UCSD-AML1 (cell line): ENCODE measurements around the gene TBCD.
"Not testable (repeated sequence)": the region's sequence is repeated elsewhere in the genome, so short reads cannot be mapped to it uniquely, and the experiment has no call there.

Source experiments
- DNase-seq: peaks from one replicate; lab custom pipeline; 2025; ENCODE audit not compliant: unreplicated experiment; lab: John Stamatoyannopoulos, UW

The TBCD gene

DNA sequence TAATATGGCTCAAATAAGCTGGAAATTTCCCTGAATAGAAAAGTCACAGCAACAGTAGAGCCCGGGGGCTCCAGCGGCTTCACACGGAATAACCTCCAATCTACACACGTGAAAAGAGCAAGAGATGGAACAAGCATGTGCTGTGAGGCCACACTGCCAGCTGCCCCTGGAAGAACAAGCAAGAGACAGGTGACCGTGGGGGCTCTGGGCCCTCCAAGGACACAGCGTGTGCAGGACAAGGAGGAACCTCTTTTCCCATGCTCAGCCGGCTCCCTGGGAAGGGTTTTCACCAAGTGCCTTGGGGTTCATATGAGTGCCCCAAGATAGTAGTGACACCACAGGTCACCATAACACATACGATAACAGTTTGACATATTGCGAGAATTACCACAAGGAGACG is 198.1 kb downstream of the TBCD start:
- DNase-seq: no peak

GRCh38 chr17:82950525-82951102 is 198.7 kb downstream of the TBCD start:
- DNase-seq: no peak

DNA sequence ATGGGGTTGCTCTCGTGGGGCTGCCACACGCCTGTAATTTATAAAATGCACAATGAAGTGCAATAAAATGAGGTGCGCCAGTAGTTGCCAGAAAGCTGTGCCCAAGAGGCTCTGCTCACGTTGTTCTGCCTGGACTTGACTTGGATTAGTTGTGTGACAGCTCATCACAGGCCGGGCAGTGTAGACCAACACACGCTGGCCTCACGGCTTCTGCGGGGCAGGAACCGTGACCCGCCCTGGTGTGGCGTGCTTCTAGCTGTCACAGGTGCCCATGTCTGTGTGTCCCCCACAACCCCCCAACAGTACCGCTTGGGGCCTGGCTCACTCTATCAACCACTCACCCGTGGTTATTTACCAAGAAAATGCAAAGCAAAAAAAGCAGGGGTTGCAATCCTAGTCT is 200.2 kb downstream of the TBCD start:
- no peak for DNase-seq

DNA sequence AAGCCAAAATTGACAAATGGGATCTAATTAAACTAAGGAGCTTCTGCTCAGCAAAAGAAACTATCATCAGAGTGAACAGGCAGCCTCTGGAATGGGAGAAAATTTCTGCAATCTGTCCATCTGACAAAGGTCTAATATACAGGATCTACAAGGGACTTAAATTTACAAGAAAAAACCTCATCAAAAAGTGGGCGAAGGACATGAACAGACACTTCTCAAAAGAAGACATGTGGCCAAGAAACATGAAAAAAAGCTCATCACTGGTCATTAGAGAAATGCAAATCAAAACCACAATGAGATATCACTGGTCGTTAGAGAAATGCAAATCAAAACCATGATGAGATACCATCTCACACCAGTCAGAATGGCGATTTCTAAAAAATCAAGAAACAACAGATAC is 203.2 kb downstream of the TBCD start:
- not testable (repeated sequence) for DNase-seq

GRCh38 chr17:82955627-82956026 is 203.8 kb downstream of the TBCD start:
- not testable (repeated sequence) for DNase-seq

- DNase-seq: no peak
These were observed 204.4 kb downstream of the TBCD start for GRCh38 chr17:82956146-82956725.

DNA sequence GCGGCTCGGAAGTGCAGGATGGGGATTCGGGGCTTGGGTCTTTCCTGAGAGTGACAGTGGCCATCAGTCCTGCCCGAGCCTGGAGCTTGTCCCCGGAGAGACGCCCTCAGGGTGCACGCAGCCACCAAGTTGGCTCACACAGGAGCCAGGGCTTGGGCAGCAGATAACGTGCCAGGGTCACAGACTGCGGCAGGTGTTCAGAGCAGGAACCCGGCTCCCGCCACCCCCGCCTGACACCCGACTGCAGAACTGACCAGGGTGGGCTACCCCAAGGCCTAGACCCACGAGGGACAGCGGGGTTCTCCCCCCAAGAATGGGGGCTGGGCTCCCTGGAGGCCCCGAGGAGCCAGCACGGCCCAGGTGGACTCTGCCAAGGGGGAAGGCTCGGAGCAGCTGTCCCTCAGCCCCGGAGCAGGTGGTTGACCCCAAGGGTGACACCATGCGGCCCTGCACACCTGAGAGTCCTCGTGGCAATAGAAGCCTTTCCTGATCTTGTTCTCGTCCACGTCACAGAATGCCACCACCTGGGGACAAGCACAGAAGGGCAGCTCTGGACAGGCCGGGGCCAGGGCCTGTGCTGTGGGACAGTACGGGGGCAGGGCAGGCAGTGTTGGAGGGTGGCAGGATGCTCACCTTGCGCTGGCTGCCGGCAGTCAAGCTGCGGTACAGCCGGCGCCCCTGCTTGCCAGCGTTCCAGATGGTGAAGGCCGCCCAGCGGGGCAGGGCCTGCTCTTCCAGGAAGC is 205.0 kb downstream of the TBCD start:
- no peak for DNase-seq

DNA sequence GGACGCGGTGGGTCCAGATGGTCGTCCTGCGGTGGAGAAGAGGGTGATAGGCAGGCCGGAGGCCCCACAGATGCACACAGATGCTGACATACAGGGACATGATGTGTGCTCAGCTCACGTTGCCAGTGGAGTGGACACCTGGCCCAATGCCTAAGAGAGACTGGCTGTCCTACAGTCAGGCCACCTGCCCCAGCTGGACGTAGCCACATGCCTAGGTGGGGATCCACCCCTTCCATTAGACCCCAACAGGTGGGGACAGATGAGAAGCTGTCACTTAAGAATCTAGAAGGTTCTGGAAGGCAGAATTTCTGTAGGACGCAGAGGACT is 205.6 kb downstream of the TBCD start:
- DNase-seq: no peak

- no peak for DNase-seq
These were observed 206.2 kb downstream of the TBCD start for GRCh38 chr17:82957961-82958561.

- DNase-seq: no peak
These were observed 207.5 kb downstream of the TBCD start for GRCh38 chr17:82959242-82959930.

- no peak for DNase-seq
These were observed 208.1 kb downstream of the TBCD start for GRCh38 chr17:82959990-82960418.

DNA sequence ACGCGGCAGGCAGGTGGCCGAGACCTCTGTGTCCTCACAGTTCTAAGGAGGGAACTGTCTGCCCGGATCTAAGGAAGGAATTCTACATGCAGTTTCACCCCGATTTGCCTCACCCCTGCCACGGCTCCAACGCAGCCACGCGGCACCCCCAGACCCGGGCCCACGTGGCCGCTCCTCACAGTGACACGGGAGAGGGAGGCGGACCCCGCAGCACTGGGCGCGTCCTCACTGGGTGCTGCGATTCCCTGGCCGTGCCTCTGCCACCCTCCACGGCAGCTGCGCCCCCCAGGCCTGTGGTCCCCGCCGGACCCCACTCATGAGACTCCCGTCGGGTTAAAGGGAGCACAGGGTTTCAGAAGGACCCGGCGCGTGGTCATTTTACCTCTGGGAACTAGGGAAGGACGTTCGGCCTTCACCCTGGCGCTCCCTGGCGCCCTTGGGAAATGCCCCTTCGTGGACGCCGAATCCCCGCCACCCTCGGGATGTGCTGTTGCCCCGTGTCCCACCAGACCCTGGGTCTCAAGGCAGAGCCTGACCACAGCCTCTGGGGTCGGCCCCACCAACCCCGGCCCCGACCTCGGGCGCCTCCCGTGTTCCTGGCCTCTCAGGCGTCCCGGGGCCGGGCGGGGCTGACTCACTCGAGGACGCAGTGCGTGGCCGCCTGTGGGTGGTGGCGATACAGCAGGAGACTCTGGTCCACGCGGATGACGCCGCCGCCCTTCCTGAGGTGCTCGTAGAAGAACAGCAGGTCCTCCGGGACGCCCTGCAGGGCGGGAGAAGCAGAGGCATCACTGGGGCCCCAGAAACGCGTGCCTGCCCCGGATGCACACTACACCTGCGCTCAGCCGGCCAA is 208.8 kb downstream of the TBCD start:
- no peak for DNase-seq

- no peak for DNase-seq
These were observed 209.7 kb downstream of the TBCD start for GRCh38 chr17:82961366-82962162.

GRCh38 chr17:82962163-82962720 is 210.4 kb downstream of the TBCD start:
- no peak for DNase-seq

DNA sequence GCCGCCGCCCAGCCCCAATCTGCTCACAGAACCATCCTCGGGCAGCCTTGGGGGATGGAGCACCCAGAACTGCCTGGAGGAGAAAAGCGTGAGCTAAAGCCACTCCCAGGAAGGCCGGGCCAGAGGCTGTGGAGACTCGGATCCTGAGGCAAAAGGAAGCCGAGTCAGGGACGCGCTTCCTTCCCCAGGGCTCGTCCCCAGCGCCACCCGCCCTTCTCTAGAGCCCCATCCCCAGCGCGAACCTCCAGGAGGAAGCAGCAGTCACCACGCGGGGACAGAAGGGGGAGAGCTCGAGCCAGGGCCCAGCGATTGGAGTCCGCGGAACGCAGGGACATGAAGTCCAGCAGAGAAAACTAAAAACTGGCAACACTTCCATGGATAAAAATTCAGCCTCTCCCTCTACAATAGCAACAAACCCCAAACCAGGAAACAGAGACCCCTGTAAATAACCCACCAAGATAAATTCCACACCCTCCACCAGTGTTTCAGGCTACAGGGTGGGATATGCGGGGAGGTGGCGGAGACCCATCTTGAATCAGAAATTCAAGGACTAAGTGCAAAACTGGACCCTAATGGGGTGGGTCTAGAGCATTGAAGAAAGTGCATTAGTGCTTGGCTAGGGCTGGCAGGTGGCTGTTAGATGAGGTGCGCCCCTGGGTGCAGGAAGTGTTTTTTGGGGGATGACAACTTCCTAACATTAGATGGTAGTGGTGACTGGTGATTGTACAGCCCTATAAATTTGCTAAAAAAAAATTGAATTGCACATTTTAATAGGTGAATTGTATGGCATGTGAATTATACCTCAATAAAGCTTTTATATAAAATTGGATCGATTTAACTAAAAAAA is 211.5 kb downstream of the TBCD start:
- peak; percentile 90 for DNase-seq

- not testable (repeated sequence) for DNase-seq
These were observed 212.6 kb downstream of the TBCD start for GRCh38 chr17:82964451-82964850.

DNA sequence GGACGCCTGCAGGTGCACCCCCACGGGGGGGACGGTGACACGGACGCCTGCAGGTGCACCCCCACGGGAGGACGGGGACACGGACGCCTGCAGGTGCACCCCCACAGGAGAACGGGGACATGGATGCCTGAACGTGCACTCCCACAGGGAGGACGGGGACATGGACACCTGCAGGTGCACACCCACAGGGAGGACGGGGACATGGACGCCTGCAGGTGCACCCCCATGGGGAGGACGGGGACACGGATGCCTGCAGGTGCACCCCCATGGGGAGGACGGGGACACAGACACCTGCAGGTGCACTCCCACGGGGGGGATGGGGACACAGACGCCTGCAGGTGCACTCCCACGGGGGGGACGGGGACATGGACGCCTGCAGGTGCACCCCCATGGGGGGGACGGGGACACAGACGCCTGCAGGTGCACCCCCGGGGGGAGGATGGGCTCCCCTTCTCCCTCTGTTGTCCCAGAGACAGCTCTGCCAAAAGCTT is 213.0 kb downstream of the TBCD start:
- no peak for DNase-seq

DNA sequence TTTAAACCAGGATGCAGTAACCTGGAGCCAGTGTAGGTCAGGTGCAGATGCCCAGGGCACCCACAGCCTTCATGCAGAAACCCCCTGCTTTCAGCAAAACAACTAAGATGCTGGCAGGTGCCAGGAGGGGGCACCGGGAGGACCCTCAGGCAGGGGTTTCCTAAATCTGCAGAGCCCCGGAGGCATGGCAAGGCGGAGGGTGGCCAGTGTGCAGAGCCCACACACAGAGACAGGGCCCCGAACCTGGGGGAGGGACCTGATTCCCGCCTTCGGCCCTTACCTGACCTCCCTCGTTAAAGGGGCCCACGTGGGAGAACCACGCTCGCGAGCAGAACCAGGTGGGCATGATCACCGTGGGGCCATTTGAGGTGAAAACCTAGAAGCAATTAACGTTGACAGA is 213.5 kb downstream of the TBCD start:
- no peak for DNase-seq

GRCh38 chr17:82966415-82966814 is 214.6 kb downstream of the TBCD start:
- DNase-seq: no peak
